HL-60 (cell line): Measurements from ENCODE around the gene ST6GALNAC3.

ENCODE experiments used
- DNase-seq, 2 experiments: peaks; one replicate each; pipeline ENCODE4 v3.0.0-alpha.2; 2010 to 2020; ENCODE audit warnings: low read depth in 1 of 2, low spot score in 1 of 2
- H3K27ac ChIP-seq: fragments of 250-450 bp; sonication (Bioruptor Pico); replicated peaks from 2 replicates; pipeline ENCODE4 v1.5.1; 2020; ENCODE audit warnings: mild to moderate bottlenecking, moderate library complexity
- H3K27me3 ChIP-seq: fragments of 250-450 bp; sonication (Bioruptor Pico); 2 replicates; pipeline ENCODE4 v1.5.1; 2021; ENCODE audit warnings: mild to moderate bottlenecking, moderate library complexity; ENCODE audit not compliant: insufficient read depth, poor library complexity, severe bottlenecking
- H3K4me3 ChIP-seq: replicated peaks from 2 replicates; pipeline ENCODE4 v1.5.1; 2011; ENCODE audit warnings: mild to moderate bottlenecking, control low read depth, low read length; ENCODE audit not compliant: insufficient read depth
- GABPA ChIP-seq: IDR thresholded peaks from 2 replicates; pipeline ENCODE4 v1.6.1; 2012; ENCODE audit warnings: low read depth
- POLR2AphosphoS5 ChIP-seq: IDR thresholded peaks from 2 replicates; pipeline ENCODE4 v1.6.1; 2012; ENCODE audit warnings: low read depth
- SPI1 ChIP-seq: IDR thresholded peaks from 2 replicates; pipeline ENCODE4 v1.6.1; 2012; ENCODE audit warnings: low read depth, mild to moderate bottlenecking, borderline replicate concordance
- TF ChIP-seq, protein P1 (sequence below): IDR thresholded peaks from one replicate; pipeline ENCODE4 v1.5.1; 2011; ENCODE audit warnings: low read length, control low read depth, inconsistent platforms; ENCODE audit not compliant: insufficient read depth
- TF ChIP-seq, protein P2 (sequence below): IDR thresholded peaks from 2 replicates; pipeline ENCODE4 v1.6.1; 2012; ENCODE audit warnings: low read depth; ENCODE audit not compliant: insufficient replicate concordance

Gene ST6GALNAC3

DNA sequence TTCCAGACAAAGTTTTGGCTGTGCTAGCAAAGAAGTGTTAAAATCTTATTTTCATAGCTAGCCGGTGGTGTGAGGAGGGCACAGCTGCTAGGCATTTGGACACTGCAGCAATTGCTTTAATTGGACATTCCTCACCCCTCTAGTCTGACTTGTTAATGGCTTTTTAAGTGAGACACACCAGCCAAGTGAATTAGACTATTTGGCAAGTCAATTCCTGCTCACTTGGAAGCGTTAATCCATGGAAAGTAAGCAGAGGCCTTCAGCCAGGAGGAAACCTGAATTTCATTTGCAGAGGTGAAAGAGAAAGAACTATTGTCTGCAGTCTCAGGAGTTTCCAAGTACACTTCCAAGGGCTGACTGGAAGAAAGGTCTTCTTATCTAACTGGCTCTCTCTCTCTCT lies 175.7 kb downstream of the ST6GALNAC3 start:
- DNase-seq, result no peak

DNA sequence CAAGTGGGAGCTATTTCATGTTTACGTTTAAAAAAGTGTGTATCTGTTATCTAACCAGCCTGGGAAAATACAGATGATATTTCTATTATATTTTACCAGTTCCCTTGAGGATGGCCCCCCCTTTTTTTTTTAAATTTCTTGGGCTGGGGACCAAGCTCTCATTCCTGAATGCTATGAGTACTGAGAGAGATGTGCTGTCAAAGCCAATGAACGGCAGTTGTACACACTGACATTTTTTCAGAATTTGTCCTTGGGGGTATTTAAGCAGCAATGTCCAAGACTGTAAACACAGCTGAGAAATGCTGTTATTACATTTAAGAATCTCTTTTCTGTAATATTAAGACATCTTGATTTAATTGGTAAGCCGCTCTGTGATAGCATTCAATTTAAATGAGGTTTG lies 177.9 kb downstream of the ST6GALNAC3 start:
- Histone ChIP-seq H3K27me3 (no peaks in the 10 kb centered on the region), H3K27ac (no peak overlapping the region), H3K4me3 (no peak overlapping the region)
- TF ChIP-seq SPI1 (no peak), POLR2AphosphoS5 (no peak), GABPA (no peak)
- TF ChIP-seq, protein P1, sequence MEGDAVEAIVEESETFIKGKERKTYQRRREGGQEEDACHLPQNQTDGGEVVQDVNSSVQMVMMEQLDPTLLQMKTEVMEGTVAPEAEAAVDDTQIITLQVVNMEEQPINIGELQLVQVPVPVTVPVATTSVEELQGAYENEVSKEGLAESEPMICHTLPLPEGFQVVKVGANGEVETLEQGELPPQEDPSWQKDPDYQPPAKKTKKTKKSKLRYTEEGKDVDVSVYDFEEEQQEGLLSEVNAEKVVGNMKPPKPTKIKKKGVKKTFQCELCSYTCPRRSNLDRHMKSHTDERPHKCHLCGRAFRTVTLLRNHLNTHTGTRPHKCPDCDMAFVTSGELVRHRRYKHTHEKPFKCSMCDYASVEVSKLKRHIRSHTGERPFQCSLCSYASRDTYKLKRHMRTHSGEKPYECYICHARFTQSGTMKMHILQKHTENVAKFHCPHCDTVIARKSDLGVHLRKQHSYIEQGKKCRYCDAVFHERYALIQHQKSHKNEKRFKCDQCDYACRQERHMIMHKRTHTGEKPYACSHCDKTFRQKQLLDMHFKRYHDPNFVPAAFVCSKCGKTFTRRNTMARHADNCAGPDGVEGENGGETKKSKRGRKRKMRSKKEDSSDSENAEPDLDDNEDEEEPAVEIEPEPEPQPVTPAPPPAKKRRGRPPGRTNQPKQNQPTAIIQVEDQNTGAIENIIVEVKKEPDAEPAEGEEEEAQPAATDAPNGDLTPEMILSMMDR, result no peak
- TF ChIP-seq, protein P2, sequence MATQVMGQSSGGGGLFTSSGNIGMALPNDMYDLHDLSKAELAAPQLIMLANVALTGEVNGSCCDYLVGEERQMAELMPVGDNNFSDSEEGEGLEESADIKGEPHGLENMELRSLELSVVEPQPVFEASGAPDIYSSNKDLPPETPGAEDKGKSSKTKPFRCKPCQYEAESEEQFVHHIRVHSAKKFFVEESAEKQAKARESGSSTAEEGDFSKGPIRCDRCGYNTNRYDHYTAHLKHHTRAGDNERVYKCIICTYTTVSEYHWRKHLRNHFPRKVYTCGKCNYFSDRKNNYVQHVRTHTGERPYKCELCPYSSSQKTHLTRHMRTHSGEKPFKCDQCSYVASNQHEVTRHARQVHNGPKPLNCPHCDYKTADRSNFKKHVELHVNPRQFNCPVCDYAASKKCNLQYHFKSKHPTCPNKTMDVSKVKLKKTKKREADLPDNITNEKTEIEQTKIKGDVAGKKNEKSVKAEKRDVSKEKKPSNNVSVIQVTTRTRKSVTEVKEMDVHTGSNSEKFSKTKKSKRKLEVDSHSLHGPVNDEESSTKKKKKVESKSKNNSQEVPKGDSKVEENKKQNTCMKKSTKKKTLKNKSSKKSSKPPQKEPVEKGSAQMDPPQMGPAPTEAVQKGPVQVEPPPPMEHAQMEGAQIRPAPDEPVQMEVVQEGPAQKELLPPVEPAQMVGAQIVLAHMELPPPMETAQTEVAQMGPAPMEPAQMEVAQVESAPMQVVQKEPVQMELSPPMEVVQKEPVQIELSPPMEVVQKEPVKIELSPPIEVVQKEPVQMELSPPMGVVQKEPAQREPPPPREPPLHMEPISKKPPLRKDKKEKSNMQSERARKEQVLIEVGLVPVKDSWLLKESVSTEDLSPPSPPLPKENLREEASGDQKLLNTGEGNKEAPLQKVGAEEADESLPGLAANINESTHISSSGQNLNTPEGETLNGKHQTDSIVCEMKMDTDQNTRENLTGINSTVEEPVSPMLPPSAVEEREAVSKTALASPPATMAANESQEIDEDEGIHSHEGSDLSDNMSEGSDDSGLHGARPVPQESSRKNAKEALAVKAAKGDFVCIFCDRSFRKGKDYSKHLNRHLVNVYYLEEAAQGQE, result no peak
- DNase-seq, result no peak

More for the DNA sequence above, 175.7 kb downstream of the ST6GALNAC3 start:
- Histone ChIP-seq H3K27me3 (no peaks in the 10 kb centered on the region), H3K4me3 (no peak overlapping the region), H3K27ac (no peak overlapping the region)
- TF ChIP-seq, protein P1, result no peak
- TF ChIP-seq SPI1 (no peak), POLR2AphosphoS5 (no peak)

DNA sequence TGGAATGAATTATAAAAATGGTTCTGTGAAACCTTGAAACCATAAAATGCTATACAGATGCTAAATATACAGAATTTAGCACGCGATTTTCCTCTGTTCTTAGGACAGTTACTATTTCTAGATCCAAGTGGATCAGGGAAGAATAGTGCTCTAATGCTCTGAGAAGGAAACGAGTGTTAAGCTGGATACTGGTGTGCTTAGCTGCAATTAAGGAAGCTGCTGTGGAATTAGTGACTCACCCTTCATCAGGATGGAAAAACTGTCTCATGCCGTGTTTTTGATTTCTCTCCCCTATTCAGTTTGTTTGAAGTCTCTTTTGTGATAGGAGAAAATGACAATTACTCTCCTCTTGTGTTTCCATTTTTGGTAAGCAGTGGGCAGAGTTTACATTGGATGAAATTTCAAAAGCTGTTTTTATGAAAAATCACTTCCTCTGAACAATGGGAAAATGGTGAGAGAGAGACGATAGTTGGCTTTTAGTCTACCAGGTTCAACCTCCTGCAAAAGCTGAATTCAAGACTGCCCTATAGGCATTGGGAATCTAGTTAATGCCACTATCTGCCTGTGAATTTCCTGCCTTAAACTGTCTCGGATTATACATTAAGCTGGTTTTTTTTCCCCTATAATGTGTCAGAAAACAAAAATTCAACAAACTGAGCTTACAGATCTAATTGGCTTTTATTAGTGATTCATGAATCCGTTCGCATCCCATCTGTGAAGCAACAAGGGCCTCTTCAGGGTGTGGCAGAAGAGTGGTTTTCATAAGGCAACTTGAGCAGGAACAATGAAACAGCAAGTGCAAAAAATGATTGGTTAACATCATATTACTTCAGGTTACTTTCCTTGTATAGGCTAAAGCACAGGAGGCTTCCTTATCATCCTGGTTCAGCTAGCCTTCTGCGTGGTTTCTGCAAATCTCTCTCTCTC lies 179.8 kb downstream of the ST6GALNAC3 start:
- Histone ChIP-seq H3K27ac (no peak overlapping the region), H3K4me3 (no peak overlapping the region), H3K27me3 (no peaks in the 10 kb centered on the region)
- TF ChIP-seq POLR2AphosphoS5 (no peak), SPI1 (no peak), GABPA (no peak)
- TF ChIP-seq, protein P1, result no peak
- TF ChIP-seq, protein P2, result no peak
- no peak for DNase-seq
